Stimulated activated CD8-positive, alpha-beta memory T cell treated with anti-CD3 and anti-CD28 coated beads, Interleukin-2, amount 100 ng/mL, for 48 hours (primary cell): ENCODE data around the gene TTC9.

Experiments used
- DNase-seq, 2 donors: peaks; one replicate each; pipeline ENCODE4 v3.0.0-alpha.2; 2020; ENCODE audit warnings: low read depth in 2 of 2

The TTC9 gene

GRCh38 chr14:70714055-70714550 lies 72.4 kb downstream of the TTC9 start:
- DNase-seq, result peak in 1 of 2 donors; percentile 9

DNA sequence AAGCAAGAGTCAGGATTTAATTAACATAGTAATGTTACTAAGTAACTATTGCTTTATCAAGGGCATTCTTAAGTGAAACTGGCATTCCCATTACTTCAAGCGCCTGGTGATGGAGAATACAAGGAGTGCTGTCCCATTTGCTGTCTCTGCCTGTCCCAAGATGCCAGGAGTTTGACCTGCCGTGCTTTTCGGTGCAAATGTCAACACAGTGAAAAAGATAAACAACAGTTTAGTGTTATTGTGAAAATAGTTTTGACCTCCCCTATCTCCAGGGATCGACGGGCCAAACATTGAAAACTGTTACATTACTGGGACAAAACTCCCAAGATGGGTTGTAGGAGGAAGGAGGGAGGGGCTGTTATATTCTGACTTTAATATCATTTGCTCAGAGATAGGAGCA lies 74.8 kb downstream of the TTC9 start:
- no peak for DNase-seq

- no peak for DNase-seq
Observed at GRCh38 chr14:70716958-70717357, 75.2 kb downstream of the TTC9 start.

DNA sequence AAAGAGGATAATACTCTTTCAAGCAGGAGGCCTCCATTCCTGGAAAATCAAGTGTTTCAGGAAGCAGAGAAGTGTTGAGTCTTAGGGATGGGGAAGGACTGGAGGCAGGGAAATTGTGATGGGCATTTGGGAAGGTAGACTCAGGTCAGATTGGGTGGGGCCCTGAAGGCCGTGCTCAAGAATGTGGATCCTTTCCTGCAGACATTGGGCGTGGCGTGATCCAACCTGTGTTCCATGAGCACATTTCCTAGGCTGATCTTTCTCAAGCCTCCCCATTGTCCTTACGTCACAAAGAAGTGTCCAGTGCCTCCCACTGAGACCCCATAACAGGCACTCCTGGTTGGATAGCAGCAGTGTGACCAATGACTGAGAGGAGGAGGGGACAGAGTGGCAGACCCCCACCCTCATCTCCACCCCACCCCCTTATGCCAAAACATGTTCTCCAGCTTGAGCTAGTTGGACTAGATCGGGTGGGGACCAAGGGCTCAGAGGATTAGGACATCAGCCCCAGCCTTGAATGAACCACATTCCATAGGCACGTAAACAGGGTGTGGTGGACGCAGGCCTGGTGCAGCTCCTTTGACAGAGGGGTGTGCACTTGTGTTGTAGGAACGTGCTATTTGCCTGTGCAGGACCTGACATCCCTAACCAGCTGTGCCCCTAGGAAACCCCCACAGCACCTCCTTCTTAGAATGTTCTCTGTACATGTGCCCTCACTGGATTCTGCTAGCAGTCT lies 76.8 kb downstream of the TTC9 start:
- no peak for DNase-seq

- DNase-seq, result no peak
Observed at GRCh38 chr14:70721542-70721941, 79.8 kb downstream of the TTC9 start.

- DNase-seq, result no peak
Observed at GRCh38 chr14:70722418-70722817, 80.7 kb downstream of the TTC9 start.

DNA sequence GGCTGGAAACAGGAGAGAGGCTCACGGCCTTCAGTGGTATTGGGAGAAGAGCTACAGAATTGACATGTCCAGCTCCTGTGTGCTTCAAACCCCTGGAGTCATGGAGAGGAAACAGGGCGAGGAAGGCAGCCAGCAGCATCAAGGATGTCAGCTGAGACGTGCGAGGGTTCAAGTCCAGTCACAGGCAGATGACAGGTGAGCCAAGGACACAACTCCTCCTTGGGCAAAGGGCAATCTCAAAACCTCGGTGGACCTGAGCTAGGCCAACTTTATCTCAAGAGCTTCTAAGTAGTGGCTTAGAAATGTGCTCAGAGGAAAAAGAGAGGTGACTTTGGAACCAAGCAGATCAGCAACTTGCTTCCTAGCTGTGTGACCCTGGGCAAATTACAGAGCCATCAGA lies 81.6 kb downstream of the TTC9 start:
- DNase-seq, result no peak

DNA sequence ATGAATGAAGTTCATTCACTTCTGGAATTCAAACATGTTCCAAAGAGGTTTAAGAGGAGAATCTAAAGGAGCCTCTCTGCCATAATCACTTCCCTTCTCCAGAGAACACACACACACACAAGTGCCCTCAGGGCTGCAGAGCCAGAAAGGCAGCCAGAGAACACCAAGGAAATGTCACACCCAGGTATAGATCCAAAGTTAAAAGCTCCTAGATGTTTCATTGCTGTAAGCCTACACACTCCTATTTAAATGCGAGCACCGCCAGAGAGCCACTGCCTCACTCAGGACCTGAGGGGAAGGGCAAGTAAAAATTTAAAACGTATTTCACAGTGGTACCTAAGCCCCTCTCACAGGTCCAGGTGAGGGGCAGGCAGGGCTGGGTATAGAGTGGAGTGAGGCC lies 82.4 kb downstream of the TTC9 start:
- DNase-seq, result no peak

GRCh38 chr14:70724944-70725343 lies 83.2 kb downstream of the TTC9 start:
- DNase-seq, result no peak
